ENCODE data around the gene HAUS6.
"Not testable (repeated sequence)": the region's sequence is repeated elsewhere in the genome, so short reads cannot be mapped to it uniquely, and the experiment has no call there.

HAUS6 gene

GRCh38 chr9:19116107-19116790 lies 13.5 kb upstream of the HAUS6 start:
- no peak for DNase-seq (ENCODE audit: low read depth)

GRCh38 chr9:19114680-19115270 lies 12.1 kb upstream of the HAUS6 start:
- DNase-seq (ENCODE audit: low read depth): no peak

GRCh38 chr9:19113964-19114679 lies 11.4 kb upstream of the HAUS6 start:
- no peak for DNase-seq (ENCODE audit: low read depth)

- DNase-seq (ENCODE audit: low read depth): not testable (repeated sequence)
These were observed 10.4 kb upstream of the HAUS6 start for GRCh38 chr9:19113064-19113611.

- DNase-seq (ENCODE audit: low read depth): no peak
These were observed 5.3 kb upstream of the HAUS6 start for GRCh38 chr9:19108038-19108437.

- no peak for DNase-seq (ENCODE audit: low read depth)
These were observed 2.0 kb upstream of the HAUS6 start for GRCh38 chr9:19104515-19105282.

- peak; percentile 5 for DNase-seq (ENCODE audit: low read depth)
These were observed 498 bp downstream of the HAUS6 start for GRCh38 chr9:19102181-19102630.

- DNase-seq (ENCODE audit: low read depth): no peak
These were observed 1.5 kb downstream of the HAUS6 start for GRCh38 chr9:19101203-19101602.

GRCh38 chr9:19097431-19097830 lies 5.3 kb downstream of the HAUS6 start:
- DNase-seq (ENCODE audit: low read depth): not testable (repeated sequence)

GRCh38 chr9:19087106-19088000 lies 15.4 kb downstream of the HAUS6 start:
- no peak for DNase-seq (ENCODE audit: low read depth)

GRCh38 chr9:19085295-19085694 lies 17.4 kb downstream of the HAUS6 start:
- no peak for DNase-seq (ENCODE audit: low read depth)

- DNase-seq (ENCODE audit: low read depth): no peak
These were observed 27.9 kb downstream of the HAUS6 start for GRCh38 chr9:19074836-19075235.

GRCh38 chr9:19074229-19074628 lies 28.5 kb downstream of the HAUS6 start:
- no peak for DNase-seq (ENCODE audit: low read depth)

- DNase-seq (ENCODE audit: low read depth): no peak
These were observed 45.7 kb downstream of the HAUS6 start for GRCh38 chr9:19057033-19057432.

GRCh38 chr9:19050637-19051591 lies 51.8 kb downstream of the HAUS6 start:
- no peak for DNase-seq (ENCODE audit: low read depth)

- no peak for DNase-seq (ENCODE audit: low read depth)
These were observed 52.6 kb downstream of the HAUS6 start for GRCh38 chr9:19049917-19050636.

- DNase-seq (ENCODE audit: low read depth): peak; percentile 90
These were observed 53.5 kb downstream of the HAUS6 start, which contains the start of gene RRAGA for GRCh38 chr9:19048966-19049916. RRAGA (plus strand) TSS chr9:19049427; CDS start chr9:19049660, 233 bp downstream.

- DNase-seq (ENCODE audit: low read depth): no peak
These were observed 66.1 kb downstream of the HAUS6 start for GRCh38 chr9:19036611-19037010.
